Osteoblast (primary cell): ENCODE measurements around the gene FCRL6. TPM values are rescaled to one million over a fixed set of nuclear protein-coding genes. Genes with fewer than 3 reads are reported as not detected.

Experiments
- DNase-seq: peaks from one replicate; pipeline ENCODE4 v3.0.0; 2011; ENCODE audit warnings: low spot score, mixed read lengths; ENCODE audit not compliant: insufficient read length; ENCODE audit errors: missing footprints
- H2AFZ ChIP-seq: 2 replicates; pipeline ENCODE4 v1.6.0; 2011; ENCODE audit warnings: mild to moderate bottlenecking, low read length
- H3K27ac ChIP-seq: 2 replicates; pipeline ENCODE4 v1.5.1; 2011; ENCODE audit warnings: mild to moderate bottlenecking, low read depth, low read length, moderate library complexity
- H3K27me3 ChIP-seq: 2 replicates; pipeline ENCODE4 v1.6.0; 2012; ENCODE audit warnings: mild to moderate bottlenecking, control low read depth, inconsistent platforms, low read length, moderate library complexity; ENCODE audit not compliant: insufficient read depth
- H3K36me3 ChIP-seq: 2 replicates; pipeline ENCODE4 v1.5.1; 2011; ENCODE audit warnings: mild to moderate bottlenecking, low read length, control low read depth, moderate library complexity; ENCODE audit not compliant: insufficient read depth
- H3K4me1 ChIP-seq: 2 replicates; pipeline ENCODE4 v1.5.1; 2011; ENCODE audit warnings: mild to moderate bottlenecking, low read length, control low read depth, moderate library complexity; ENCODE audit not compliant: insufficient read depth
- H3K4me2 ChIP-seq: 2 replicates; pipeline ENCODE4 v1.6.0; 2011; ENCODE audit warnings: mild to moderate bottlenecking, low read length; ENCODE audit not compliant: insufficient read depth
- H3K4me3 ChIP-seq: fragments of 200-600 bp; sonication (generic); 3 replicates; pipeline ENCODE4 v1.5.1; 2012; ENCODE audit warnings: mild to moderate bottlenecking, low read length, inconsistent platforms; ENCODE audit not compliant: insufficient read depth
- H3K79me2 ChIP-seq: 2 replicates; pipeline ENCODE4 v1.6.0; 2012; ENCODE audit warnings: mild to moderate bottlenecking, low read length, control low read depth, inconsistent platforms; ENCODE audit not compliant: insufficient read depth
- H3K9me3 ChIP-seq: 2 replicates; pipeline ENCODE4 v1.5.1; 2011; ENCODE audit warnings: low read depth, low read length, control low read depth
- H4K20me1 ChIP-seq: 2 replicates; pipeline ENCODE4 v1.6.0; 2012; ENCODE audit warnings: mild to moderate bottlenecking, low read length, control low read depth; ENCODE audit not compliant: insufficient read depth
- small RNA-seq: library from RNA; depleted of rRNA; stranded (forward); fragments of <200 nt; gene quantifications from one replicate; pipeline ENCODE3, GENCODE V24; 2012
- total RNA-seq: library from RNA; depleted of rRNA; stranded (reverse); fragments of >200 nt; gene quantifications from 2 replicates; pipeline ENCODE4 v1.2.3, GENCODE V29; 2012
- TF ChIP-seq, protein P1 (sequence below): IDR thresholded peaks from 2 replicates; pipeline ENCODE4 v1.5.1; 2011; ENCODE audit warnings: mild to moderate bottlenecking, low read depth, low read length, moderate library complexity; ENCODE audit errors: extremely low read depth

Gene FCRL6
- total RNA-seq, 1 donor = not detected

DNA sequence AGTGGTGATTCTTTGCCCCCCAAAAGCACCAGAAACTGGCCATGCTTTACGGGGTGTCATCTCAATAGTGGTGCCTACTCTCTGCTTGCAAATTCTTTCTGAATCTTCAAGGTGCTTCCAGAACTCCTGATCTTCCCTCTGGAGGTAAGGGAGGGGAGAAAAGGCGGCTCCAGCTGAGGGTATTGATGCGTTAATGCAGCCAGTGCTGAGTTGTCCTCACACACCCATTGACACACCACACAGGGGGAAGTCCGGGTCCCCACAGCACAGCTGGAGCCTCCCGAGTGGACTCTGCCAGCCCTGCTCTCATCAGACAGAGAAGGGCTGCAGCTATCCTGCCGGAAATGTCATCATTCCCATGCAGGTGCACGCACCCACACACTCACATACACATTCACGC lies 59.1 kb downstream of the FCRL6 start:
- no peaks in the 10 kb centered on the region for H3K9me3 ChIP-seq
- no peak overlapping the region for H3K27ac ChIP-seq
- no peaks in the 10 kb centered on the region for H3K36me3 ChIP-seq
- H3K4me3 ChIP-seq = no peak overlapping the region
- no peaks in the 10 kb centered on the region for H3K79me2 ChIP-seq
- no peaks in the 10 kb centered on the region for H4K20me1 ChIP-seq
- TF ChIP-seq, protein P1, sequence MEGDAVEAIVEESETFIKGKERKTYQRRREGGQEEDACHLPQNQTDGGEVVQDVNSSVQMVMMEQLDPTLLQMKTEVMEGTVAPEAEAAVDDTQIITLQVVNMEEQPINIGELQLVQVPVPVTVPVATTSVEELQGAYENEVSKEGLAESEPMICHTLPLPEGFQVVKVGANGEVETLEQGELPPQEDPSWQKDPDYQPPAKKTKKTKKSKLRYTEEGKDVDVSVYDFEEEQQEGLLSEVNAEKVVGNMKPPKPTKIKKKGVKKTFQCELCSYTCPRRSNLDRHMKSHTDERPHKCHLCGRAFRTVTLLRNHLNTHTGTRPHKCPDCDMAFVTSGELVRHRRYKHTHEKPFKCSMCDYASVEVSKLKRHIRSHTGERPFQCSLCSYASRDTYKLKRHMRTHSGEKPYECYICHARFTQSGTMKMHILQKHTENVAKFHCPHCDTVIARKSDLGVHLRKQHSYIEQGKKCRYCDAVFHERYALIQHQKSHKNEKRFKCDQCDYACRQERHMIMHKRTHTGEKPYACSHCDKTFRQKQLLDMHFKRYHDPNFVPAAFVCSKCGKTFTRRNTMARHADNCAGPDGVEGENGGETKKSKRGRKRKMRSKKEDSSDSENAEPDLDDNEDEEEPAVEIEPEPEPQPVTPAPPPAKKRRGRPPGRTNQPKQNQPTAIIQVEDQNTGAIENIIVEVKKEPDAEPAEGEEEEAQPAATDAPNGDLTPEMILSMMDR = no peak
- H3K4me2 ChIP-seq = no peak overlapping the region
- no peak for DNase-seq
- H3K4me1 ChIP-seq = no peaks in the 10 kb centered on the region
- H3K27me3 ChIP-seq = no peaks in the 10 kb centered on the region
- H2AFZ ChIP-seq = no peak overlapping the region

DNA sequence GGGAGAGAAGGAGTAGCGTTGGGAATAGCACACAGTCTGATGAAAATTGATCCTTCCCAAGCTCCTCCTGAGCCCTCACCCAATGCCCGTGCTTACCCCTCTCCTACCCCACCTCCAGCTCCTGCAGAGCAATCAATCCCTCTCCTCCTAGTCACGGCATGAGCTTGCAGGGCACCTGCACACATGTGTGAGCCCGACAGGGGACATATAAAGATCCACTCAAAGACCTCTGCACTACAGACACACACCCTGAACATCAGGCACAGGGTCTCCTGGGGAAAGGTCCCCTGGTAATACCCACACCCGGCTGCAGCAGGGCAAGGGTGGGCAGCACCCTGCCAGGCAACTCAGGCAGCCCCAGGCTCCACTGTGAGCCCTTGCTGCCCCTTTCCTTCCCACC lies 59.9 kb downstream of the FCRL6 start:
- no peaks in the 10 kb centered on the region for H3K79me2 ChIP-seq
- no peak overlapping the region for H2AFZ ChIP-seq
- DNase-seq = peak; percentile 79
- no peaks in the 10 kb centered on the region for H3K9me3 ChIP-seq
- TF ChIP-seq, protein P1 = no peak
- H3K4me3 ChIP-seq = no peak overlapping the region
- H4K20me1 ChIP-seq = no peaks in the 10 kb centered on the region
- H3K27ac ChIP-seq = no peak overlapping the region
- no peak overlapping the region for H3K4me2 ChIP-seq
- no peaks in the 10 kb centered on the region for H3K36me3 ChIP-seq
- no peaks in the 10 kb centered on the region for H3K4me1 ChIP-seq
- H3K27me3 ChIP-seq = no peaks in the 10 kb centered on the region

DNA sequence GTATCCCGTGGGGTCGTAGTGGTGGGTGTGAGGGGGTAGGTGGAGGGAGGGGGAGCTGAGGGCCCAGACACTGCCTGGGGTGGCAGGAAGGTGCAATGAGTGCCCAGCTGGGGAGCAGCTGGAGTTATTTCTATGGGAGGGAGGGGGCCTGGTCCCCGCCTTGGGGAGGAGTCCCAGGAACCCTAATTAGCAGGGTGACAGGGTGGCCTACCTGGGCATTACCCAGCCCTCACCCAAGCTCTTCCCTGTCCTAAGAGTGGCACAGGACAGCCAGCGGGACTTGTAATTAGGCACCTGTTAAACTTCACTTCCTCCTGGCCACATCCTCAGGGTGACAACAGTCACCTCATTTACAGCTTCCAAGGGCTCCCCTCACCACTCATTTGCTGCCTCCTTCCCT lies 60.4 kb downstream of the FCRL6 start, which contains the start of gene VSIG8:
VSIG8 (minus strand) TSS at position 101 of the 400 bp plus-strand sequence. CDS start 136 bp downstream, outside the sequence.
- H3K27me3 ChIP-seq = no peaks in the 10 kb centered on the region
- no peak within 1 kb of the TSS for H2AFZ ChIP-seq
- H3K36me3 ChIP-seq = no peaks in the 10 kb centered on the region
- TF ChIP-seq, protein P1 = no peak
- no peak within 1 kb of the TSS for H3K4me2 ChIP-seq
- no peaks in the 10 kb centered on the region for H3K9me3 ChIP-seq
- no peak for DNase-seq
- H3K79me2 ChIP-seq = no peaks in the 10 kb centered on the region
- H3K4me3 ChIP-seq = no peak within 1 kb of the TSS
- no peak within 1 kb of the TSS for H3K27ac ChIP-seq
- H3K4me1 ChIP-seq = no peaks in the 10 kb centered on the region
- no peaks in the 10 kb centered on the region for H4K20me1 ChIP-seq

DNA sequence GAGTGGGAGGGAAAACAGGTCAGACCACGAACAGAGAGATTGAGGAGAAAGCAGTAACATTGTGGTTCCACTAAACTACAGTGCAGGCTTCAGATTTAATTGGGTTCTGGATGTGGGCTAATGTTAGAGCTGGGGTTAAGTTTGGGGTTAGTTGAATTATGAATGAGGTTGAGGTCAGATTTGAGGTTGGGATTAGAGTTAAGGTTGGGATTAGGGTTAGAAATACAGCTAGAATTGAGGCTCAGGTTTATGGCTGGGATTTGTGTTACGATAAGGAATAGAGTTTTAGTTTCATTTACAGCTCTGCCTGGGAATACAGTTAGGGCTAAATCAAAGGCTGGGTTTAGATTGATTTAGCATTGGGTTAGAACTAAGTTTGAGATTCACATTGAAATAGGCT lies 62.1 kb downstream of the FCRL6 start:
- H3K4me2 ChIP-seq = no peak overlapping the region
- no peak overlapping the region for H3K4me3 ChIP-seq
- H3K27ac ChIP-seq = no peak overlapping the region
- H3K9me3 ChIP-seq = no peaks in the 10 kb centered on the region
- H3K4me1 ChIP-seq = peaks cover 10% of the 10 kb centered on the region
- TF ChIP-seq, protein P1 = no peak
- H2AFZ ChIP-seq = no peak overlapping the region
- H3K79me2 ChIP-seq = no peaks in the 10 kb centered on the region
- H4K20me1 ChIP-seq = no peaks in the 10 kb centered on the region
- no peaks in the 10 kb centered on the region for H3K27me3 ChIP-seq
- no peaks in the 10 kb centered on the region for H3K36me3 ChIP-seq
- no peak for DNase-seq

Small RNA genes lying within 50 kb of the gene (small RNA-seq; reads per million reads assigned to genes)
- gene RF00570 = not detected

Other genes with a start within 250 kb of the FCRL6 start
- not detected in 2 replicates for gene APCS, start 214.5 kb upstream of the FCRL6 start, total RNA-seq
- gene CRP, start 87.8 kb upstream of the FCRL6 start, total RNA-seq = not detected in 2 replicates
- gene DUSP23, start 21.4 kb upstream of the FCRL6 start, total RNA-seq = 13.8 and 15.9 TPM in 2 replicates
- under 0.01 and 0.36 TPM in 2 replicates for gene SLAMF8, start 24.5 kb downstream of the FCRL6 start, total RNA-seq
- gene VSIG8, start 60.3 kb downstream of the FCRL6 start, total RNA-seq = not detected in 2 replicates
- 0.29 and 0.36 TPM in 2 replicates for gene CFAP45, start 97.8 kb downstream of the FCRL6 start, total RNA-seq
- 156 and 159 TPM in 2 replicates for gene TAGLN2, start 123.1 kb downstream of the FCRL6 start, total RNA-seq
- gene IGSF9, start 143.3 kb downstream of the FCRL6 start, total RNA-seq = under 0.01 TPM in 2 replicates
- gene SLAMF9, start 151.9 kb downstream of the FCRL6 start, total RNA-seq = not detected in 2 replicates
- 7.2 and 7.4 TPM in 2 replicates for gene PIGM, start 229.6 kb downstream of the FCRL6 start, total RNA-seq